ENCODE data around the gene HLA-DPB1.

- TF ChIP-seq CTCF (IDR thresholded peaks at IDR 0.05; ENCODE audit: poor library complexity, severe bottlenecking) (no peak), POLR2AphosphoS5 (IDR thresholded peaks at IDR 0.05) (no peak), EP300 (conservative IDR thresholded peaks at IDR 0.05; ENCODE audit: poor library complexity, severe bottlenecking) (no peak)
Measured at GRCh38 chr6:33114406-33114805, 38.6 kb downstream of the HLA-DPB1 start.

Data from neural cell (in vitro differentiated cells).